ENCODE data around the gene DIO1.
A peak's percentile ranks its signal among the peaks of the same experiment; 100 is the strongest.
"Not testable (repeated sequence)": the region's sequence is repeated elsewhere in the genome, so short reads cannot be mapped to it uniquely, and the experiment has no call there.

DIO1 gene

GRCh38 chr1:53893999-53894636 is at the start of gene DIO1:
Gene DIO1 (plus strand): TSS chr1:53894187. CDS start chr1:53894211, 24 bp downstream.
- DNase-seq = no peak

DNA sequence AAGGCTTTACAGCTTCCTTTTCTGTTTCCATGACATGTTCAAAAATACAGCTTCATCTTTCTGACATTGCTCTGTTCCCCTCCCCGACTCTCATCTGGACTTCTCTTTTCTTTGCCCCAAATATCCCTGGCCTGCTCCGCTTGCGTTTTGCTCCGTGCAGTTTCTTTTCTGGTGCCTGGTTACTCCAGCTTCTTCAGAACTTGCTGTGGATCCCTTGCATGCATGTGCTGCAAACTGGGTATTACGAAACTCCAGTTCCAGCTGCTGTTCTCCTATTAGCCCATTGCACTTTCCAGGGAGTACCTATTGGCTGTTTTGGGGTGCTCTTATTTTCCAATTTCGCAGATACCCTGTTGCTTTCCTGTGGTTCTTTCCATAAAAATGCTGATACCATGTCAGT is 46.0 kb upstream of the DIO1 start:
- DNase-seq = no peak

DNA sequence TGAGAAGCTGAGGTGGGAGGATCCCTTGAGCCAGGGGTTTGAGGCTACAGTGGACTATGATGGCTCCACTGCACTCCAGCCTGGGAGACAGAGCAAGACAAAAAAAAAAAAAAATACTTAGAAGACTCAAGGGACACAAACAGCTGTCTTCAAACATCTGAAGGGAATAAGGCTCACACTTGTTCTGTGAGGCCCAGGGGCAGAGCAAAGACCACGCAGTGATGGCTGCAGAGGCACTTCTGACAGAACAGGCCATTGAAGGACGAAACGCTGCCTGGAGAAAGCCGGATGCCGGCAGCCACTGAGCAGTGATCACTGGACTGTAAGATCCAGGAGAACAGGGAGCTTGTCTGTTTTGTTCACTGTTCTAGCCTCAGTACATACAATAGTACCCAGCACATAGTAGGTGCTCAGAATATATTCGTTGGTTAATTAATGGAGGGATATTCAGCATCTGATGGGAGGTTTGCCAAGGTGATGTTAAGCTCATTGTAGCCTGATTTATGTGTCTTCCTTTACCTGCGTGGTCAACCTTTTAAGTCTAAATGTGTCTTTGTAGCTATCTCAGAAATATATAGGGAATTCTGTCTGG is 43.8 kb upstream of the DIO1 start:
- DNase-seq = no peak

DNA sequence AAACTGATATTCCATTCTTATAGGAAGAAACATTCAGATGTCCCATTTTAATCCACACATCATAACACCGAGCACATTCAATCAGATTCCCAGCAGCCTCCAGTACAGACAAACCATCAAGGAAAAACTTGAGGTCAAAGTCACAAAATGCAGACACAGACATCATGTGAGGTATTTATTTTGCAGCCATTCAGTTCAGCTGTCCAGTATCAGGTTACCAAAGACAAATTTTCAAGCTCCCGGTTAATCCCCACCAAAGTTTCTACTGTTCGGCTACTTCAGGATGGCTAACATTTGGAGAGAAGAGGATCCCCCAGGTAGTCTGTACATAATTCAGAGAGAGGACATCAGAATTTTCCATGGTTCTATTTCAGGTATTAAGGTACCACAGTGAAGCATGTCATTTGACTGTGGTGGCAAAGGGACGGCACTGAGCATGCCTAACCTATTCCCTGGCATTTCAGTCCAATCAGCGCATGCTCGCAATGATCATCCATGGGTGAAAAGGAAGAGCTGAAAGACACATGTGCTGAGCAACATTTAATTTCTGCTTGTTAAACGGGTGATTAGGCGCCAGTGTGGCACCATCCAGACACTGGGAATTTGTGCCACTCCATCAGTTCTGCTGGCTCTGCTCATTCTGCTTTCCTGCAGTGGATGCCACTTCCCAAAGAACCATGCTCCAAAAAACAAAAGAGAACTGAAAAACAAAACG is 42.3 kb upstream of the DIO1 start:
- no peak for DNase-seq

GRCh38 chr1:53860967-53861411 is 33.0 kb upstream of the DIO1 start:
- peak; percentile 60 for DNase-seq

DNA sequence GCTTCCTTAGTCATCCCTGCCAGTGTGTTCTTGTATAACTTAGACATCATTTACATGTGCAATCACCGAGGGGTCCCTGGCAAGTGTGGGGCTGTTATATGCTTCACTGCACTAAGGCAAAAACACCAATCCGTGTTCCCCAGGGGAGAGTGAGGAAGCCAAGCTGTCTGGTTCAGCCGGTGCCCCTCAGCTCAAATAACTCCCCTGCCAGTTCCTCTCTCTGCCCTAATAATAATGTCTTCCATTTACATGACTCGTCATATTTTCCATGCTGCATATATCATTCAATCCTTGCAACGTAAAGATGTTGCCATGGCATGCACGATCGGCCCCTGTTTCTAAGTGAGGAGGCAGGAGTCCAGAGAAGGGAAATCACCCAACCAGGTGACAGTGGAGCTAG is 31.5 kb upstream of the DIO1 start:
- DNase-seq = no peak

DNA sequence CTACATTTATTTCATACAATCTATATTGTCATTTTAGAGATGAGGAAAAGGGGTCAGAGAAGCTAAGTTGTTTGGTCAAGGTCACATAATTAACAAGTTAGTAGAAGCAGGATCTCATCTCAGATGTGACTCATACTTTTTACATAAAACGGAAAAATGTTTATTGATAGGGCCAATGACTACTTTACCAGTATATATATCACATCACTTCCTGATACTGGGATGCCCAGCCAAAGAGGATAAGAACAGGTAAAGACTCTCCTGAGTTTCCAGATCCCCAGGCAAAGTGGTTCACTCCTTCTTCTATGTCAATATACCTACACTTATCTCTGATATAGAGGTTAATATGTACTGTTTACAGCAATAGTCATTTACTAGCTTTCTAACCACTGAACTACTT is 25.4 kb upstream of the DIO1 start:
- DNase-seq = no peak

GRCh38 chr1:53869454-53870117 is 24.4 kb upstream of the DIO1 start:
- no peak for DNase-seq

DNA sequence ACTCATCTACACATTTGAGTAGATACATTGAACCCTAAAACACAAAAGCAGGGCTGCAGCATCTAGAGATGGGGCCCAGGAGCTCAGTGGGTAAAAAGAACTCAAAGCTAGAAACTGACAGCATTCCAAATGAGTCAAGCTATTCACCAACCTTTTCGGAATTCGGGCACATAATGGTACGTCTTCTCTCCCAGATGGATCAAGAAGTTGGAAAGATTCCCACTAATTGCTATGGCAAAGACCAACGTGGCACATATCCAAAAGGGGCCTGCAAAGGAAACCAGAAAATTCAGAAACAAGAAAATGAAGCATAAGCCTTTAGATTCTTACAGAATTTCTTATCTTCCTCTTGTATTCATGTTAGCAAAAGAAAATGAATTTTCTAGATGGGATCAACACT is 22.8 kb upstream of the DIO1 start:
- no peak for DNase-seq

- DNase-seq = no peak
Observed at GRCh38 chr1:53871773-53872484, 22.1 kb upstream of the DIO1 start.

DNA sequence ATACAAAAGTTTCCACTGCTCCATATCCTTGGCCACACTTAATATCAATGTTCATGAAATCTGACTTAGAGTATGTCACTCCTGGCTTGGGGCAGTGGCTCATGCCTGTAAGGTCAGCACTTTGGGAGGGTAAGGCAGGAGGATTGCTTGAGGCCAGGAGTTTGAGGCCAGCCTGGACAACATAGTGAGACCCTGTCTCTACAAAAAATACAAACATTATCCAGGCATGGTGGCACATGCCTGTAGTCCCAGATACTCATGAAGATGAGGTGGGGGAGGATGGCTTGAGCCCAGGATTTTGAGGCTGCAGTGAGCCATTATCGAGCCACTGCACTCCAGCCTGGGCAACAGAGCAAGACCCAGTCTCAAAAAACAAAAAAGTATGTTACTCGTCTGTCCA is 18.8 kb upstream of the DIO1 start:
- not testable (repeated sequence) for DNase-seq

GRCh38 chr1:53878492-53879105 is 15.4 kb upstream of the DIO1 start:
- DNase-seq = no peak

DNA sequence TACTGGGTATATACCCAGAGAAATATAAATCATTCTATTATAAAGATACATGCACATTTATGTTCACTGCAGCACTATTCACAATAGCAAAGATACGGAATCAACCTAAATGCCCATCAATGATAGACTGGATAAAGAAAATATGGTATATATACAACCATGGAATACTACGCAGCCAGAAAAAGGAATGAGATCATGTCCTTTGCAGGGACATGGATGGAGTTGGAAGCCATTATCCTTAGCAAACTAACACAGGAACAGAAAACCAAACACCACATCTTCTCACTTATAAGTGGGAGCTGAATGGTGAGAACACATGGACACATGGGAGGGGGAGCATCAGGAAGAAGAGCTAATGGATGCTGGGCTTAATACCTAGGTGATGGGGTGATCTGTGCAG is 12.1 kb upstream of the DIO1 start:
- not testable (repeated sequence) for DNase-seq

GRCh38 chr1:53883600-53883999 is 10.4 kb upstream of the DIO1 start:
- DNase-seq = not testable (repeated sequence)

GRCh38 chr1:53888681-53889080 is 5.3 kb upstream of the DIO1 start:
- no peak for DNase-seq

GRCh38 chr1:53889304-53890298 is 4.4 kb upstream of the DIO1 start, which contains the start of gene YIPF1:
Gene YIPF1 (minus strand): TSS chr1:53889797. CDS start chr1:53888937, 860 bp downstream.
- peak; percentile 92 for DNase-seq

- peak; percentile 60 for DNase-seq
Observed at GRCh38 chr1:53890522-53890941, 3.5 kb upstream of the DIO1 start.

DNA sequence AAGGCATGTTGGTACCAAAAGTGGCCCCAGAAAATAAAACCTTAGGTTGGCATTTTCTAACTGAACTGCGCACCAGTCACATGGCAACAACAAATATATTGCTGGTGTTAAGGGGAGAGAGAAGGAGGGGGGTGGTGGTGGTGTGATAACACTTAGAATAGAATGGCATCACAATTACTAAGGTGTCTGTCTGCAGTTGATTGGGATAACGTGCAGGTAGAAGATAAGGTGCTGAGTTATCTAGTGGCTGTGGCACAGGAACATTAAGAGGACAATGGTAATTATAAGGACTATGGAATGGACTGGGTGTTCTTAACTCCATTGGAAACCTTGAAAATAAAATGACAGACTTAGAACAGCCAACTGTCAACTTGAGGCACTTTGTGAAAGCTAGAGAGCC is 3.0 kb upstream of the DIO1 start:
- DNase-seq = no peak

- no peak for DNase-seq
Observed at GRCh38 chr1:53891678-53892077, 2.3 kb upstream of the DIO1 start.

DNA sequence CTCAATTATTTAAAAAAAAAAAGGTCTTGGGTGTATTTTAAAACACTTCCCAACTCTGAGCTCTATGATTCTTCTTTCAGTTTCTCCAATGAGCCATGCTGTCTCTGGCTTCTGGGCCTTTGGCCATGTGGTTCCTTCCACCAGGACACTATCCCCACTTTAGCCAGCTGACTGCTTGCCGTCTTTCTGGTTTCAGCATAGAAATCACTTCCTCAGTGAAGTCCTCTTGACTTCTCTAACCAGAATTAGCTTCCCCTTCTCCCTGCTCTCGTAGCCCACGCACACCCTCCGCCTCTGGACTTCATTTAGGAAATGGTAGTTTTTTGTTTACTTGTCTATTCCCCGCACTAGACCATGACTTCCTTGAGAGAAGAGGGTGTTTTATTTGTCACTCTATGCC is 1.1 kb upstream of the DIO1 start:
- no peak for DNase-seq

GRCh38 chr1:53894644-53895043 is 657 bp downstream of the DIO1 start:
- DNase-seq = no peak
